ENCODE data around the gene MYO1B. TPM values are rescaled to one million over a fixed set of nuclear protein-coding genes. Genes with fewer than 3 reads are reported as not detected.

The MYO1B gene
- total RNA-seq, 1 donor from 2014 or later: 150 TPM

DNA sequence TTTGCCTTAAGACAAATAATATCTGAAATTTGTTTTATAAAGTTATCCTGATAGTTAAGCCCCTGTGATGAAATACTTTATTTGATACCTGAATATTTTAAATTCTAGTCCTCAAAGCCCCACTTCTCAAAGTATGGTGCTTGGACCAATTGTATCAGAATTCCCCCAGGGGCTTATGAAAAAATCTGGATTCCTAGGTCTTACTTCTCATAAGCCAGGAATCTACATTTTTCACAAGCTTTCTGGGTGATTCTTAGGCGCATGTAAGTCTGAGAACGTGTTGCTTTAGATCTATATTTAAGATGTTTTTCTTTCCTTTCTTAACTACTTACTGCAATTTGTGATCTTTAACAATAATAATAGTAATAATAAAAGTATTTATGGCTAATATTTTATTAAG lies 53.1 kb downstream of the MYO1B start:
- no peak for DNase-seq

DNA sequence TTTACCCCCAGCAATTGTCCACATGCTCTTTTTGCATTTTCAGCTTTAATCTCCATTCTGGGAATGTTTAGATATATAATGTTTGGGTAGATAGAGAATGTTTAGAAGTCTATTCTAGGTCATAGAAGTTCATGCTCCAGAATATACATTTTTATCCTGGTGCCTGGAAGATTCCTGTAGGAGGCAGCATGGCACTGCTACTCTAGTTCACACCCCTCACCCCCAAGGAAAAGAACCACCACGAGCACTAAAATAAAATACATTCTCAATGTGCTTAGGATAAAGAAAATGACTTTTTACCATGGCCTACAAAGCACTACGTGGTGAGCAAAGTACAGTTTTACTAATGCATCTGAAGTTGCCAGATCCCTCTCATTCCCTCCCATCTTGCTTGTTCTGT lies 53.8 kb downstream of the MYO1B start:
- DNase-seq: no peak

DNA sequence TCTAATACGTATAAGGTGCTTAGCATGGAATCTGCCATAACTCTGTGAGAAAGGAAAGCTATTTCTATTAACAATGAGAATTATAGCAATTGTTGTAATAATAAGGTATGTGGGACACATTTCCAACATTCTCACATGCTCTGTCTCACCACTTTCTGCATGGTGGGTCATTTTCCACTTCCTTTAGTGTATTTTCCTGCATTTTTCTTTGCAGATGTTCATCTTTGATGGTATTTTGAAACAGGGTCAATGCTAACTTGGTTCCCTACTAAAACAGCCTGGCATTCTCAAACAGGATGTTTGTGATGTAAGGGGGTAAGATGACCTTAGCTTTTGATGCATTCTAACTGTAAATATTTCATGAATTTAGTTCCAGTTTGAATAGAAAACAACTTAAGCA lies 54.7 kb downstream of the MYO1B start:
- no peak for DNase-seq

DNA sequence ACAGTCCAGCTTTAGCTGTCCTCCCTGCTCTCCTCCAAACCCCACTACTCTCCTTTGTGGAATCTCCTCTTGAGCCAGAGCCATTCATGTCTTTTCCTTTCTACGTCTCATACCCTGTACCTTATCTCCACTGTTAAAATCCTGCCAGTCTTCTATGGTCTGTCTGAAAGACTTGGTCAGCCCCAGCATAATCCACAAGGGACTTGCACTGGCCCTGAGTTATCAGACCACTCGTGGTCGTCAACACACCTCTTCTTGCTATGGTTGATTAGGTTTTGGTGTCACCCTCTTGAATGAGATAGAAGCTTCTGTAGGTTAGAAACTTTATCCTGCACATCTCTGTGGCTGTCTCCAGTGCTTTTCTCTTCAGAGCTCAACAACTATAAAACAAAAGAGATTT lies 56.8 kb downstream of the MYO1B start:
- DNase-seq: no peak

DNA sequence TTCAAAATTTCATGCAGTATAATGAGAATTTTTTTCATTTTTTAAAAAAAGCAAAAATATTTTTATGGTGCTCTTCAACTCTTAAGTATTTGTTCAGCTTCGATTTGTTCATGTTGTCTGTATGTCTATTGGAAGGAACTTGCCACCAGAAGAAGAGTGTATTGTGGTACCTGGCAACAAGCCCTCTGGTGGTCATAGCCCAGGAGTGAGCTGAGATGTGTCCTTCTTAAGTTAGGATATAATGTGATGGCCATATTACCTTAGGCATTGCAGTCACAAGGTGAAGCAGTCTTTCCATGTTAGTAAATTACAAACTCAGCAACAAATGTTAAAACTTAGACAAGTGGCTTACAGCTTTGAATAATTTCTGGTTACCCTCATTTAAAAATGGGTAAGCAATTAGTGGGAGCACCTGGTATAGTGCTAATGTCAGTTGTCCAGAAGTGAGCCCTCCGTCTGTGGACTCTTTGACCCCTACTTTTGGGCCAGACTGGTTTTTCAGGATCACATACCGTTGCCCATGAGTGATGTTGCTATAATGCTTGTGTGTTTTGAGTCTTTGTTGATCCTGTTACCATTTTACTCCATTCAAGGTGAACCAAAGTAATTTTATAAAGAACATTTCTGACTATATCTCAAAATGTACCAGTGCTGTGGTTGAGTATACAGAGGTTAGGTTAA lies 57.4 kb downstream of the MYO1B start:
- no peak for DNase-seq

DNA sequence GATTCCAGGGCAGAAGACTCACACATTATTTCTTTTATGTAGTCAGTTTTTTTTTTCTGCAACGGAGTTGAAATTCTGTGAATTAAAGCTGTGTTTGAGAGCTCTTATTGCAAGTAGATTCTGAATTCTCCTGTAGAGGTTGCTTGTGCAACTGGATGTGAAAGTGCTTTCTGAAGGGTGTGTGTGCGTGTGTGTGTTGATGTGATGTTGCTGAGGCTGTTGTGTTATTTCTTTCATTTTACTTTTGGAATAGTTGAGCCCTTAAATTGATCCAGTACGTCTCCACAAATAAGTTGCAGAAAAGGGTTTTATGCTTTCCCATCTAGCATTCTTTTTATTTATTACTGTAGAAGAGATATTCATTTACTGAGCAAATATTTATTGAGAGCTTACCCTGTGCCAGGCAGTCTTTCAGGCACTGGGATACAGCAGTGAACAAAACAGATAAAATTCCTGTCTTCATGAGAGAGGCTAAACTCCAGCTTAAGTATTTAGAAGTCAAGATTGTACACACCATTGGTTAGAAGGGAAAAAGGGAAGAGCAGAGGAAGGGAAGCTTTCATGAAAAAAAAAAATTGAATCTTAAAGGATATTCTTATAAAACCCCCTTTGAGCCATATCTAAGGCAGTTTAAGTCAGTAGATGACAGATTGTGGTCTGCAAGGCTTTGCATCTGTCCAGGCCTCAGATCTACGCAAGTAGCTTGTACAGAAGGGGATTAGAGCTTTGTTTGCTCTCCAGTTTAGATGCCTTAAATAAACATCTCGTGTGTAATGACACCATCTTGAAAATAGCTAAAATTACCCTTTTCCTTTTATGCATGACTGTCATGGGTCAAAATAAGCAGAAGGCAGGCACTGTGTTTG lies 58.2 kb downstream of the MYO1B start:
- no peak for DNase-seq

DNA sequence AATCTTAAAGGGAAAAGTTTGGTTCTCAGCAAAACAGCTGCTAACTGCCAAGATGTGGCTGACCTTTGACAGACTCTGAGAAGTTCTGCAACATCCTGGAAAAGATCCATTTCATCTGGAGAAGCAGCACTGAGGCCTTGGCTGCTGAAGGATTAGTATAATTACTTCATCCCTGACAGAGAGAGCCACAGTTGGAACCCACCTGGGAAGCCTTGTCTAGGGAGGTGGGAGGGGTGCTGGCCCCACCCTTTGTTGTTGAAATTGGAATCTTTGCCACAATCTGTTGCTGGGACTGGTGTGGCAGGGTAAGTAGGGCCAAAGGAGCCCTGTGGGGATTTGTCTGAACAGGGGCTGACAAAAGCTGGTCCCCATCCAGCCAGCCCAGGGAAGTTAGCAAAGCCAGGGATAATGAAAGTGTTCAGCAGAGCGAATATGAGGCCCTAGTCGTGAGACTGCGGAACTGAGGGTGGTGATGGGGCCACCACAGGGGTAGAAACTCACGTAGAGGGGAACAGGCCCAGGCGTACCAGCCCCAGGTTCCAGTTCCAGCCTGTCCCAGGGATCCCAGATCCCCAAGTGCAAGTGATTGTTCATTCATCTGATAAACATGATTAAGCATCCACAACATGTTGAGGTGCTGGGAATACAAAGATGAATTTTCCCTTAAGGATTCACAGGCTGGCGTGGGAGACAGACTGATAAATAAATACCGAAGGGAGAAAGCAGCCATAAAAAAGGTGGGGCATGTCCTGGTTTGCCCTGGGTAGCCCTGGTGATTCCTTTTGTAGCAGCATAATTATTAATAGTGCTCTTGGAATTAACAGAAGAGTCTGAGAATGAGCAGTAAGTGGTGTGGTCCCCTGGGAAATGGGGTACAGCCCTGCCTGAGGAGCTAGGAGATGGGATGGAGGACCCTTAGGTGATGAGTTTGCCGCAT lies 60.0 kb downstream of the MYO1B start:
- peak; percentile 86 for DNase-seq

DNA sequence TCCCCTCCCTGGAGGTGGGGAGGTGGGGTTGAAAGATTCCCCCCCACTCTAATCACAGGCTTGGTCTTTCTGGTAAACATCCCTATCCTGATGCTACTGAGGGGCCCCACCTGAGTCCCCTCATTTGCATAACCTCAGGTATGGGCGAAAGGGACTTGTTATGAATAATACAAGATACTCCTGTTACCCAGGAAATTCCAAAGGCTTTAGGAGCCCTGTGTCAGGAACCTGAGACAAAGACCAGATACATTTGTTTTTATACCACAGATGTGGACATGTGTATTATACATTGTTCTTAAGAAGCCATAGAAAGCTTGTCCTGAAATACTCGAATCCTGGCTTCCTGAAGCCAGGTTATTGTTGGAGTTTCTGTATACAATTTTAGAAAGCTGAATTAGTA lies 62.8 kb downstream of the MYO1B start:
- DNase-seq: no peak

DNA sequence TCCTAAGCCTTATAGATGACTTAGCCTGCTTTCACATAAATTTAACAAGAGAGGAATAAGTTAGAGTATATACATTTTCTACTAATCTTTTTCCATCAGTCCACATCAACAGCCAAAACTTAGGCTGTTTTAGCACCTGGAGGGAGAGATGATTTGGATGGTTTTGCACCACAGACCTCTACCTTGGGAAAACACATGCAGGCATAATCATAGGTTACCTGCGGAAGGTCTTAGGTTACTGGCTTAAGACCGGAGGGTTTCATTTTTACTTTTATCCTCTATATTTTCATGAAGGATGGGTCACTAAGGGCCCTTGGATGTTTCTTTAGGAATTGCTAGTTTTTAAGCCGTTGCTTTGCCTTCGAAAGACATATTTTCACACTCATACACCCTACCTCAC lies 66.0 kb downstream of the MYO1B start:
- no peak for DNase-seq

DNA sequence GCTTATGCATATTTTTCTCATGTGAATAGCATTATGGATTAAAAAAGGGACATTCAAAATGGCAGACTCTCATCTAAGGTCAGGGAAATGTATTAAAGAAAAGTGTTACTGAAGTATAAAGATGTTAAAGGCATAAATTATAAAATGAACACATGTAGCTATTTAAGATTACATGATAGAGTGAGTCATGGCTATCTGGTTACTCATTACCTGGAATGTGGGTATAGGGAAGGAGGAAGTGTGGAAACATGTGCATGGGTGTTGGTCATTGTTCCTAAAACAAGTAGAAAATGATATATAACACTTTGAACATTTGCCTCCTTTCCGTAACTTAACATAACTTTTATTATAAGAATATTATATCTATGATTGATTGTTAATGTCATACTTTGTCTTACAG lies 66.4 kb downstream of the MYO1B start:
- DNase-seq: no peak

DNA sequence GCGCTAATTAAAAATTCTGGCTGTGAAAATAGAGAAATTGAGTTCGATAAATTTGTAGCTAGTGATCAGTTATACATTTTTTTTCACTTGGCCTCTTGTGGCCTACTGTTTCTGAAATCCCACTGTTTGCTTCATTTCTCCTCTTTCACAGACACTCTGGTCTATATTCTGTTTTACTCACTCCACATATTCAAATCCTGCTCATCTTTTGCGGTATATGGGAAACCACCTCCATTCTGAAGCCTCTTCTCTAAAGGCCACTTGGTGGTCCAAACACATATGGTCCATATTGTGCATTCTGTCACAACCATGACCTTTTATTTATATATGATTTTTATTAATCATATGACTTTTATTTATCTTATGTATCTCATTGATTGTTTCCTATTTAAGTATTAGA lies 67.0 kb downstream of the MYO1B start:
- no peak for DNase-seq

DNA sequence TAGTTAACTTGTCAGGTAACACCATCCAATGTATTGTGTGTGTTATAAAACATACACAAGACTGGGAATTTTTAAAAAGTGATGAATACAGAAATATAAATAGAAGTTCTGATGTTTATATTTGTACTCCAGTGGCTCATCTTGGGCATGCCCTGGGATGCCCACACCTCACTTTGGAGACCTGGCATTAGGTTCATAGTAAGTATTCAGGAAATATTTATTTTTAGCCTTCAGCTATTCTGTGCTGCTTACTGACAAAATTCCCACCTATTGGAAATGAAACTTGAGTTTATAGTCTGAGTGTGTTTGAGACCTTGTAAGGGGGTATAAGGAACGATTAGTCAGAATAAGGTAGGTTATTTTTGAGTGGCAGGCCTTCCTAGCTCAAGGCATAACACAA lies 67.5 kb downstream of the MYO1B start:
- DNase-seq: no peak

DNA sequence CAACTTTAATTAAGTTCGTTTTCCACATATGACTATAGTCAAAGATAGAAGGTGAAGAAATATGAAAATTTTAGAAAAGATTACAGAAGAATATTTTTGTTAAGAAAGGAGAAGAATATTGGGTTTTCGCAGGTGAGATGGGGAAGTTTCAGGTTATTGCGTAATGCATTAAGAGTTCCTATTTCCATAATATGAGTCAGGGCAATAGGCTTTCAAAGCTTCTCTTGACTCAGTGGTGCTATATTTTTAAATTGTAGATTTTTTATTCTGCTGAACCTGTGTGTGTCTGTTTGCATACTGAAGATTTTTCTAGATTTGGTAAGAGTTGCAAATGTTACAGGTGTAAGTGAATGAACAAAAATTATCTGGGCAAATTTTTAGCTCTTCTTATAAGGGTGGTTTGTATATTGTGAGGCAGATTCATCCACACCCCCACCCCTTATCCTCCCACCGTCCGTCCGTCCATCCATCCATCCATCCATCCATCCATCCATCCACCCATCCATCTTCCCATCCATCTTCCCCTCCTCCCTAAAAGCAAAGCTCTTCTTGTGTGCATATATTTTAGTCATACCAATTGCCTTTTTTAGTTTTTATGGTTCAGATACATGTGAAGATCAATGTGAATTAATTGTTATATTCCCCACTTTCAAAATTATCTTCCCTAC lies 69.6 kb downstream of the MYO1B start:
- DNase-seq: no peak

DNA sequence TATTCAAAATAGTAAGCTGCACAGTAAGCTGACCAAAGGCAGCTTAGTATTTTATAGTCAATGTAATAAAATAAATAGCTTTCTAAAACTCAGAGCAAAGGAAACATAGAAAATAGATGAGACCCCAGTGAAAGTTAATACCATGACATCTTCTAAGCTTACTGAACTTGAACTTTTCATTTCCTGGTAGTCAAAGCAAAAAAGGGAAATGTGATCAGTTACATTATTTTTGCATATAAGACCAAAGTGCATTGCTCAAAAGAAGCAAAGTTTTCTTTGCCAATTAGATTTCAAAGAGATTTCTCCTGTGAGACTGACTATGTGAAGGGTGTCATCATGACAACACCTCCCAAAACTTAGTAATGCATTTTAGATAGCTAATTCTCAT lies 70.2 kb downstream of the MYO1B start:
- DNase-seq: no peak

DNA sequence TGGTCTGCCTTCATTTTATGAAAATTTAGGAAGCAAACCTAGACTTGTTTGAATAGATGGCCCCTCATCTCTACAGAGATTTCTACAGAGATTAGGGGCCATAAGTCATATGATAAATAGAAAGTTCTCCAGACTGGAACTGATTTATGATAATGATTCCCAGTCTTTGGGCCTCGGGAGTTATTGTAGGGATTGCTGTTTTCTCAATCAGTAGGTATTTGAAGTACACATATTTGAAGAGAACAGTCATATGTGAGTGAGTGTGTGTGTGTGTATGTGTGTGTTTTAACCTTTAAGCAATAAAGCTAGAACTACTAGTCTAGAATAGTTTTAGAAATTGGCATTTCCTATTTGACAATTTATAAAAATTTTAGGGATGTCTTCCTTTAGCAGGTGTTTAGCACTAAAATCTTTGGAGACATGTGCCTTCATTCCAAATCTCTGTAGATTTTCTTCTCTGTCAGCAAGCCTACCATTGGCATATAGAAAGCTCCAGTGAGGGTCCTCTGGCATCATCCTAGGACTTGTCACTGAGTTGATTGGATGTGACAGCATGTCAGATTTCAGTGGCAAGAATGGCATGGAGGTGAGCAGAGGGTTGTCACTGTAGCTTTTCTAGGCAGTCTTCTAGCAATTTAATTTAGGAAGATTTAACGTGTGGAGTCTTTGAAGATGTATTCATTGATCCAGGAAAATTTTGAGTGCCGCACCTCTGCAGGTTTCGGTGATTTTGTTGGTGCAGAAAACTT lies 71.2 kb downstream of the MYO1B start:
- DNase-seq: no peak

DNA sequence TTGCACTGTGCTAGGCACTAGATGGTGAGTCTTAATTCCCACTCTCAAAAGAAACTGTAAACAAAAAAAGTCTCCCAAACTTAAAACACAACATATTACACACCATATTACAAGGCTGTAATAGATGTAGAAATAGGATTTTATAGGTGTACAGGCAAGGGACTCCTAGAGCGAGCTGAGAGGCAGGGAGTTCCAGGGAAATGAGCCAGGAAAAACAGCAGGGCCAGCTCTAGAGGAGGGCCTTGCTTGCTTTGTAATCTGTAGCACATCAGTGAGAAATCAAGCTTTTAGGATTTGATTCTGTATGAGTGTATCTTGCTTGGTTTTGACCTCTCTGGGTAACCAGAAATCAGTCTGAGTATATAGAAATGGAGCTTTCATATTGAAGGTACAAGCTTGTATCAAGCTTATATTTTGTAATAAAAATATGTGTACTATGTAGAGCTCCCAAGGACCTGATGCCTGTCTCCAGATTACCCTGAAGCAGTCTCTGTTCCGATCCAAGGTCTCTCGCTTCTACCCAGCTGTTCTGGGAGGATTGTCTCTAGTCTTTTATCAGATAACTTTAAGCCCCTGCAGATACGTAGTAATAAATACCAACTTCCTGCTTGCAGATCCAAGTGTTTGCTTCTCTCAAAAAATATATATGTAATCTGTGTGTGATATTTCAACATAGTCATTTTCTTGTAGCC lies 73.0 kb downstream of the MYO1B start:
- no peak for DNase-seq

DNA sequence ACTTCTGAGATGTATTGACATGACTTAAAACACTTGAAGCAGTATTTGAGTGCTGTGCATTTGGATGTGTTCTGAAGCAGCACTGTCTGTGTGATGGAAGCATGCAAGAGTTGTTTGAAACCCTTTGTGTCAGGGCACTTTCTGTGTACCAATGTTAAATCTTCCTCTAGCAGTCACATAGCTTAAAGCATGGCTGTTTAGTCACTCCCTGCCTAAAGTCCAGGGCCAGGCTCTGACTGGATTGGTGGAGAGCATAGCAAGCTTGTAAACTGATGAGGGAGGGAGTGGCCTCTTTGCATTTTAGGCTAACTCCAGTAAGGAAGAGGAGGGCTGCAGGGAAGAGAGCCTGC lies 73.5 kb downstream of the MYO1B start:
- DNase-seq: peak; percentile 61

DNA sequence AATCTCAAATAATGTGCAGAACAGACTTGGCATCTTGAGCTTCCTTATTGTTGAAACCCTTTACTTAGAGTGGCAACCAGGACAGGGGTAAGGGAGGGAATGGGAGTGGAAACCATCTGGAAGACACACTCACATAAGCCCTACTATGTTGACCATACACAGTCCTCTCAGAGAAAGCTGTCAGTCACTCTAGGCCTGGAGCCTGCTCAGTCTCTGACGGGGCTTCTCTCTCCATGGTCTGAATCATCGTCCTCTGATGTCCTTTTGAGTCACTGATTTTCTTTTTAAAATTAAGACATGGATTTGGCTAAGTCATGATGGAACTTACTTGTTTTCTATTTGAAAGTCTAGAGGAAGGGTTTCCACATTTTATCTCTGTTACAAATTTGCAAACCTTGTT lies 74.0 kb downstream of the MYO1B start:
- no peak for DNase-seq

DNA sequence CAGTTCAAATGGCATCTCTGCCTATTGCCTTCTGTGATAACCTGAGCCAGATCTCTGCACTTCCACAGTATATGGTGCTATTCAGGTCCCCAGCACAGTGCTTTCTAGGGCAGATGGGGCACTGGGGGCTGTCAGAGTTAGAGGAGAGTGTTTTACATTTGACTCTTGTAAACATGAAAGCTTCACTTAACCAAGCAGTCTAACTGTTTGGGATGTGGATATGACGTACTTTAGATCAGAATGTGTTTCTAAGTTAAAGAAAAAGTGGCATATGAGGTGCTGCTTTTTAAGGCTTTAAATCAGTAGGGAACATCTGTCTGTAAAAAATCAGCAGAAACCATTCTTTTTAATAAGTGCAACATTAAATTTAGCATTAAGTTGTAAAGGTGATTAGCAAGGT lies 75.7 kb downstream of the MYO1B start:
- DNase-seq: no peak

DNA sequence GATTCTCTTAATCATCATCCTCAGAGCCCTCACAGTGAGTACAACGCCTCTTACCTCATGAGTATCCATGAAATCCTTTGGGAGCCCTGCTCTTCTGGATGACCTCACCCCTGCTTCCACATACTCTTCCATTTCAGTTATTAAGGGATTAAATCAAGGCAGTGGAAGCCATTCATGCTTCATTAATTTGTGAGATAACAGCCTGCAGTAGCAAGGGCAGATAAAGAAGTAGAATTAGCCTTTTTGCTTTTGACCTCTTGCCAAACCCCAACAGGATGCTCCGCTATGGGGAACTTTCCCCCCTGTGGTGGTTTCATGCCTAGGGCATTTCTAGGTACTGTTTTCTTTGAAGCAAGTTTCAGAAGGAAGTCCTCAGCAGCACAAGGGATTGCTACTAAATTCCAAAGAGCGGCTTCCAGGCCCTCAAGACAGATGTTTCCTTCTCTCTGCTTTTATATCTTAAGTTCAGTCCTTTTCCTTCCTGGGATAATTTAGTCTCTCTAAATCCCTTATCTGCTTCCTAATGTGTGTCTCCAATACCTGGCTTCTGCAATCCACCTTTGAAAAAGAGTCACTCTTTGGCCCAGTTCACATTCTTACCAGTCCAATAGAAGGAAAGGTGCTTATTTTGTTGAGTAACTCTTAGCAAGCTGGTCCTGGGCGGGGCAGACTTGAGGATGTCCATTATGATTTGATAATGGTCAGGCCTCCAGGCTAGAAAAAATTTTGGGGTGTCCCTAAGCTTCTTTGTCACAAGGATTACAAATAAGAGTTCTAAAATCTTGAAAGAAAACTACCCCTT lies 76.9 kb downstream of the MYO1B start:
- DNase-seq: peak; percentile 31
